ENCODE data around the gene SYNPR.

DNA sequence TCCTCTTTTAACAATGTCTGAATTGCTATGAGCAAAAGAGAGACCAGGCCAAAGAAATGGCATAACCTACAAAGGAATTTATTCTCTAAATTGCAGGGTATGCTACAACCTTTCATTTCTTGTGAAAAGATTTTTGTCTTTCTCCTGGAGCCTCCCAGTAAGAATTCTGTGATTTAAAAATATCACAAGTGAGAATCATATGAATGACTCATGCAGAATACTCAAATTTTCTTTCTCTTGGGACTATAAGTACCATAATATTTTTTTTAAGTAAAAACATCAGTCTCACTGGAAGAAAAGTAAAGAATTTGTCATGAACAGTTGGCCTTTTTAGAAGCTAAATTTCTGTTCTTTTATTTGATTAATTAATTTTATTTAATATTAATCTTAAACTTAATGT is 26.3 kb downstream of the SYNPR start:
- no peak for TF ChIP-seq ARNTL (CRISPR knock-in tag; IDR thresholded peaks at IDR 0.05; ENCODE audit: borderline replicate concordance, low read depth)
- no peak for TF ChIP-seq ISL1 (CRISPR knock-in tag; IDR thresholded peaks at IDR 0.05)
- TF ChIP-seq, protein P1, sequence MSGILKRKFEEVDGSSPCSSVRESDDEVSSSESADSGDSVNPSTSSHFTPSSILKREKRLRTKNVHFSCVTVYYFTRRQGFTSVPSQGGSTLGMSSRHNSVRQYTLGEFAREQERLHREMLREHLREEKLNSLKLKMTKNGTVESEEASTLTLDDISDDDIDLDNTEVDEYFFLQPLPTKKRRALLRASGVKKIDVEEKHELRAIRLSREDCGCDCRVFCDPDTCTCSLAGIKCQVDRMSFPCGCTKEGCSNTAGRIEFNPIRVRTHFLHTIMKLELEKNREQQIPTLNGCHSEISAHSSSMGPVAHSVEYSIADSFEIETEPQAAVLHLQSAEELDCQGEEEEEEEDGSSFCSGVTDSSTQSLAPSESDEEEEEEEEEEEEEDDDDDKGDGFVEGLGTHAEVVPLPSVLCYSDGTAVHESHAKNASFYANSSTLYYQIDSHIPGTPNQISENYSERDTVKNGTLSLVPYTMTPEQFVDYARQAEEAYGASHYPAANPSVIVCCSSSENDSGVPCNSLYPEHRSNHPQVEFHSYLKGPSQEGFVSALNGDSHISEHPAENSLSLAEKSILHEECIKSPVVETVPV (CRISPR knock-in tag; IDR thresholded peaks at IDR 0.05), result no peak
- TF ChIP-seq ZNF565 (CRISPR knock-in tag; conservative IDR thresholded peaks at IDR 0.05; ENCODE audit: low read depth), result no peak
- TF ChIP-seq ESRRG (CRISPR knock-in tag; IDR thresholded peaks at IDR 0.05), result no peak

Measured in SK-N-SH treated with all-trans-retinoic acid at 6 μM for 48 hours (cell line).